GM08714 (cell line): Measurements from ENCODE around the gene BICRAL.

Experiments
- H3K4me3 ChIP-seq: fragments of 200-500 bp; sonication (Bioruptor generic); 2 replicates; pipeline ENCODE4 v1.5.1; 2014; ENCODE audit warnings: mild to moderate bottlenecking, low read length, inconsistent platforms
- ZNF274 ChIP-seq: IDR thresholded peaks from 2 replicates; pipeline ENCODE4 v1.6.1; 2012; ENCODE audit warnings: mild to moderate bottlenecking, low read depth, low read length

Gene BICRAL

DNA sequence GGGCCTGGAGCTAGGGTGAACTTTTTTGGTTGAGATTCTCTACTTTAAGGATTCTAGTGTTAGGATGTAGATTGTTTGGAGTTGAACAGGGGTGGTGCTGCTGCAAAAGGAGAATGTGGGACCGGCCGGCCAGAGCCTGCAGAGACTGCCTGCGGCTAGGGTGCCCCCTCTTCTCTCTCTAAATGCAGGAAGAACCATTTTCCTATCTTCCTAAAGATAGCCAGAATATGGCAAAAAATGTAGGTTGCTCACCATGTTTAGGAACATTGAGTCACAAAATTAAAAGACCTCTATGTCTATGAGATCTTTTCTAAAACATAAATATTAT lies 39.5 kb downstream of the BICRAL start:
- no peak for TF ChIP-seq ZNF274
- H3K4me3 ChIP-seq = no peak overlapping the region

- TF ChIP-seq ZNF274 = no peak
- no peak overlapping the region for H3K4me3 ChIP-seq
Observed at GRCh38 chr6:42821846-42822245, 40.0 kb downstream of the BICRAL start.

DNA sequence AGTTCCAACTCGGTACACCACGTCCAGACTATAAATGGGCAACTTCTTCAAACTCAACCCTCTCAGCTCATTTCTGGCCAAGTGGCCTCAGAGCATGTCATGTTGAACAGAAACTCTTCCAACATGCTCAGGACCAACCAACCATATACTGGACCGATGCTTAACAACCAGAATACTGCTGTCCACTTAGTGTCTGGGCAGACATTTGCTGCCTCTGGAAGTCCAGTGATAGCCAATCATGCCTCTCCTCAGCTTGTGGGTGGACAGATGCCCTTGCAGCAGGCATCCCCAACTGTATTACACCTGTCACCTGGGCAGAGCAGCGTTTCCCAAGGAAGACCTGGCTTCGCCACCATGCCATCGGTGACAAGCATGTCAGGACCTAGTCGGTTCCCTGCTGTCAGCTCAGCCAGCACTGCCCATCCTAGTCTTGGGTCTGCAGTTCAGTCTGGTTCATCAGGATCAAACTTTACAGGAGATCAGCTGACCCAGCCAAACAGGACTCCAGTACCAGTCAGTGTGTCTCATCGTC lies 47.8 kb downstream of the BICRAL start:
- no peak overlapping the region for H3K4me3 ChIP-seq
- TF ChIP-seq ZNF274 = no peak

DNA sequence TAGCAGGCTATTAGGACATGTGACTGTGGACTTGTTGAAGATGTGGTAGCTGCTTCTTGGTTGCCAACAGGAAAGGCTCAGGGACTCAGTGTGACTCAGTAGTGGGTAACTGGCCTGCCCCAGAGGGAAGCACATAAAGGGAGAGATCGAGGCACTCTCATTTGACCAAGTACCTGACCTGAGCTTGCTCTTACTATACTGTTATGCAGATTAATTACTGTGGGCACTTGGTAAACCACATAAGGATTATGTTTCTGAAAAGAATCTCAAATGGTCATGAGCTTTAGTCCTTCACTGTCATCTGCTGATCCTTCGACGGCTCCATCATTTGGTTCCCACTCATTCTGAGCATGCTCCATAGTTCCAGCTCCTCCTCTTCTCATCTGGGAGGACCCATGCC lies 49.4 kb downstream of the BICRAL start:
- TF ChIP-seq ZNF274 = no peak
- no peak overlapping the region for H3K4me3 ChIP-seq

DNA sequence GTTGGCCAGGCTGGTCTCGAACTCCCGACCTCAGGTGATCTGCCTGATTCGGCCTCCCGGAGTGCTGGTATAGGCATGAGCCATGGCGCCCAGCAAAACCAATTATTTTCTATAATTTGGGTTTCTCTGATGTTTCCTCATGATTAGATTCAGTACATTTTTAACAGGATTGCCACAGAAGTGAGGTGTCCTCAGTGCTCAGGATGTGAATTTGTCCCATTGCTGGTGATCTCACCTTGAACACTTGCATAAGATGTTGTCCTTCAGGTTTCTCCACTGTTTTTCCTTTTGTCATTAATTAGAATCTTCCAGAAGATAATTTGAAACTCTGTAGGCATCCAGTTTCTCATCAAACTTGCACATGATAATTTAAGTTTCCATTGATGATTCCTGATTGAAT lies 52.2 kb downstream of the BICRAL start:
- no peak for TF ChIP-seq ZNF274
- H3K4me3 ChIP-seq = no peak overlapping the region

GRCh38 chr6:42841844-42842584 lies 60.2 kb downstream of the BICRAL start:
- TF ChIP-seq ZNF274 = no peak
- H3K4me3 ChIP-seq = no peak overlapping the region

GRCh38 chr6:42845327-42845694 lies 63.5 kb downstream of the BICRAL start:
- no peak for TF ChIP-seq ZNF274
- no peak overlapping the region for H3K4me3 ChIP-seq

- H3K4me3 ChIP-seq = no peak overlapping the region
- no peak for TF ChIP-seq ZNF274
Observed at GRCh38 chr6:42846505-42846904, 64.7 kb downstream of the BICRAL start.

GRCh38 chr6:42848700-42849099 lies 66.8 kb downstream of the BICRAL start:
- TF ChIP-seq ZNF274 = no peak
- H3K4me3 ChIP-seq = no peak overlapping the region

GRCh38 chr6:42851599-42851998 lies 69.7 kb downstream of the BICRAL start:
- no peak for TF ChIP-seq ZNF274
- H3K4me3 ChIP-seq = no peak overlapping the region

DNA sequence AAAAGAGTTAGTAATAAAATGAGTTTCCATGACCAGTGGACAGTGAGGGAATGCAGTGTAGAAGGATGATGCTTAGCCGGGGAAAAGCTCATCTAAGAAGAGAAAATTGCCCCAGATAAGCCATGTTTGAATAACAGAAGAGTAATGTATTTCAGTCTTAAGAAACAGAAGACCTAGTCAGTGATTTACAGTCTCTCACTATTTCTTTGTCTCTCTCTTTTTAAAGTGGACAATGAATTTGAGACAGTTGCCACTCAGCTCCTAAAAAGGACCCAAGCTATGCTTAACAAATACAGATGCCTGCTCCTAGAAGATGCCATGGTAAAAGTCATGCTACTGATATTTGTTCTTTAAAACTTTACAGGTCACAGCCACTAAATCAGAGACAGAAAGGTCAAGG lies 78.2 kb downstream of the BICRAL start:
- no peak overlapping the region for H3K4me3 ChIP-seq
- TF ChIP-seq ZNF274 = no peak

- H3K4me3 ChIP-seq = no peak overlapping the region
- no peak for TF ChIP-seq ZNF274
Observed at GRCh38 chr6:42860481-42860880, 78.6 kb downstream of the BICRAL start.

DNA sequence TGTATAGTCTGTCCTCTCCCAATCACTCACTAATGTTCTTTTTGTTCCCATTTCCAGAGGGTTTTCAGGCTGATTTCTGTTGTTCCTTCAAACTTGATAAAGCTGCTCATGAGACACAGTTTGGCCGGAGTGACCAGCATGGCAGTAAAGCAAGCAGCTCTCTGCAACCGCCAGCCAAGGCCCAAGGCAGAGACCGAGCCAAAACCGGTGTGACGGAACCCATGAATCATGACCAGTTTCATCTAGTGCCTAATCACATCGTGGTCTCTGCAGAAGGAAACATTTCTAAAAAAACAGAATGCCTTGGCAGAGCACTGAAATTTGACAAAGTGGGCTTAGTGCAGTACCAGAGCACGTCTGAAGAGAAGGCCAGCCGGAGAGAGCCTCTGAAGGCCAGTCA lies 82.8 kb downstream of the BICRAL start:
- no peak for TF ChIP-seq ZNF274
- no peak overlapping the region for H3K4me3 ChIP-seq

DNA sequence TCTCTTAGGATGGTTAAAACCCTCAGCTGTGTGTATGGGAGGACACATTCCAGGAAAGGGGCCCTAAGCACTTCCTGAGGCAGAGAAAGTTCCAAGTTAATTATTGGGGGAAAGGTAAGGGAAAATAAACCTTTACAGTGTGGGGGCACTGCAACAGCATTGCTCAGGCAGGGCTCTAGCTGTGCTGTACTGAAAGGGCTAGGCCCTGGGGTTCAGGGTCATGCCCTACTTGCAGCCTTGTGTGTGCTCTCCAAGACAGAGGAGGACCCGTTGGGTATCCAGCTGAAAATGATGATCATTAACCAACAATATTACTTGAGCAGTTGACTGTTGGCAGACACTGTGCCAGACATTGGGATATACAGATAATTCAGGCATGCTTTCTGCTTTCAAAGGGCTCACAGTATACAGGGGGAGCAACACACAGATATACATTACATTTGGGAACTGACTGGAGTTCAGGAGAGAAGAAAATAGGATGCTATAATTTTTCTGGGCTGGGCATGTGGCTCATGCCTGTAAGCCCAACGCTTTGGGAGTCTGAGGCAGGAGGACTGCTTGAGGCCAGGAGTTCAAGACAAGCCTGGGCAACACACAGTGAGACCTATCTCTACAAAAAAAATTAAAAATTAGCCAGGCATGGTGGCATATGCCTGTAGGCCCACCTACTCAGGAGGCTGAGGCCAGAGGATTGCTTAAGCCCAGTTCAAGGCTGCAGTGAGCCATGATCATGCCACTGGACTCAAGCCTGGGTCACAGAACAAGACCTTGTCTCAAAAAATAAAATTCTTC lies 88.5 kb downstream of the BICRAL start:
- H3K4me3 ChIP-seq = no peak overlapping the region
- TF ChIP-seq ZNF274 = no peak

GRCh38 chr6:42871711-42872110 lies 89.9 kb downstream of the BICRAL start:
- no peak overlapping the region for H3K4me3 ChIP-seq
- TF ChIP-seq ZNF274 = no peak

- no peak for TF ChIP-seq ZNF274
- H3K4me3 ChIP-seq = no peak overlapping the region
Observed at GRCh38 chr6:42873313-42873712, 91.5 kb downstream of the BICRAL start.
